Embryonic facial prominence (tissue), 1 donor: ENCODE results near the gene MAN1A2.
"Not testable (repeated sequence)": the region's sequence is repeated elsewhere in the genome, so short reads cannot be mapped to it uniquely, and the experiment has no call there.

Experiments
- DNase-seq: peaks from one replicate; pipeline ENCODE4 v3.0.0-alpha.2; 2016; ENCODE audit errors: extremely low spot score

The MAN1A2 gene

GRCh38 chr1:117367046-117368025, at the start of gene MAN1A2:
MAN1A2 (plus strand) TSS chr1:117367449; CDS start chr1:117368184, 735 bp downstream.
- peak; percentile 24 for DNase-seq

- DNase-seq, result no peak
Measured at GRCh38 chr1:117318011-117318410, 49.2 kb upstream of the MAN1A2 start.

- no peak for DNase-seq
Measured at GRCh38 chr1:117318426-117318825, 48.8 kb upstream of the MAN1A2 start.

- DNase-seq, result no peak
Measured at GRCh38 chr1:117320515-117320914, 46.7 kb upstream of the MAN1A2 start.

GRCh38 chr1:117321680-117322609, 45.3 kb upstream of the MAN1A2 start:
- no peak for DNase-seq

- DNase-seq, result no peak
Measured at GRCh38 chr1:117324357-117324756, 42.9 kb upstream of the MAN1A2 start.

GRCh38 chr1:117326035-117326434, 41.2 kb upstream of the MAN1A2 start:
- DNase-seq, result not testable (repeated sequence)

- DNase-seq, result no peak
Measured at GRCh38 chr1:117327011-117327410, 40.2 kb upstream of the MAN1A2 start.

GRCh38 chr1:117335376-117336086, 31.7 kb upstream of the MAN1A2 start:
- no peak for DNase-seq

- DNase-seq, result no peak
Measured at GRCh38 chr1:117336088-117336817, 31.0 kb upstream of the MAN1A2 start.

- DNase-seq, result no peak
Measured at GRCh38 chr1:117339866-117340700, 27.2 kb upstream of the MAN1A2 start.

- no peak for DNase-seq
Measured at GRCh38 chr1:117341123-117341522, 26.1 kb upstream of the MAN1A2 start.

GRCh38 chr1:117342397-117342796, 24.9 kb upstream of the MAN1A2 start:
- no peak for DNase-seq

GRCh38 chr1:117346206-117346928, 20.9 kb upstream of the MAN1A2 start:
- DNase-seq, result no peak

GRCh38 chr1:117347907-117348306, 19.3 kb upstream of the MAN1A2 start:
- DNase-seq, result no peak

- DNase-seq, result not testable (repeated sequence)
Measured at GRCh38 chr1:117352695-117353094, 14.6 kb upstream of the MAN1A2 start.

- not testable (repeated sequence) for DNase-seq
Measured at GRCh38 chr1:117357833-117358603, 9.2 kb upstream of the MAN1A2 start.

- DNase-seq, result not testable (repeated sequence)
Measured at GRCh38 chr1:117358604-117358887, 8.7 kb upstream of the MAN1A2 start.
